ENCODE measurements around the gene UGT1A7.

UGT1A7 gene

GRCh38 chr2:233674314-233674713 is 7.4 kb upstream of the UGT1A7 start:
- no peak overlapping the region for H3K9ac ChIP-seq (ENCODE audit: low read length)
- H2AFZ ChIP-seq (ENCODE audit: low read depth, low read length, severe bottlenecking) = no peak overlapping the region
- no peaks in the 10 kb centered on the region for H4K20me1 ChIP-seq (ENCODE audit: low read depth, low read length)
- H3F3A ChIP-seq (ENCODE audit: insufficient read depth) = no peaks in the 10 kb centered on the region
- no peak overlapping the region for H3K4me3 ChIP-seq (ENCODE audit: insufficient read depth, low read length, poor library complexity, severe bottlenecking)
- no peaks in the 10 kb centered on the region for H3K9me3 ChIP-seq (ENCODE audit: insufficient read depth, low read length)
- H3K27me3 ChIP-seq (ENCODE audit: low read length) = no peaks in the 10 kb centered on the region
- H3K4me2 ChIP-seq (ENCODE audit: low read depth, low read length, poor library complexity, severe bottlenecking) = no peak overlapping the region
- no peaks in the 10 kb centered on the region for H3K79me2 ChIP-seq (ENCODE audit: insufficient read depth, low read length)
- H3K27ac ChIP-seq (ENCODE audit: low read depth, low read length) = no peak overlapping the region
- TF ChIP-seq CTCF (IDR thresholded peaks at IDR 0.05; ENCODE audit: insufficient read depth, low read length, poor library complexity, severe bottlenecking) (no peak), EZH2phosphoT487 (conservative IDR thresholded peaks at IDR 0.05; ENCODE audit: low read length) (no peak)
- no peaks in the 10 kb centered on the region for H3K36me3 ChIP-seq (ENCODE audit: low read length)
- H3K9me2 ChIP-seq (replicated peaks; ENCODE audit: insufficient read depth, low read length) = no peaks in the 10 kb centered on the region

- Histone ChIP-seq H3K27me3 (ENCODE audit: low read length) (no peaks in the 10 kb centered on the region), H3K27ac (ENCODE audit: low read depth, low read length) (no peak overlapping the region), H3F3A (ENCODE audit: insufficient read depth) (no peaks in the 10 kb centered on the region), H3K4me3 (ENCODE audit: insufficient read depth, low read length, poor library complexity, severe bottlenecking) (no peak overlapping the region), H3K36me3 (ENCODE audit: low read length) (no peaks in the 10 kb centered on the region), H3K9me3 (ENCODE audit: insufficient read depth, low read length) (no peaks in the 10 kb centered on the region), H3K9ac (ENCODE audit: low read length) (no peak overlapping the region), H3K9me2 (replicated peaks; ENCODE audit: insufficient read depth, low read length) (no peaks in the 10 kb centered on the region), H3K79me2 (ENCODE audit: insufficient read depth, low read length) (no peaks in the 10 kb centered on the region), H4K20me1 (ENCODE audit: low read depth, low read length) (no peaks in the 10 kb centered on the region), H2AFZ (ENCODE audit: low read depth, low read length, severe bottlenecking) (no peak overlapping the region), H3K4me2 (ENCODE audit: low read depth, low read length, poor library complexity, severe bottlenecking) (no peak overlapping the region)
- TF ChIP-seq CTCF (IDR thresholded peaks at IDR 0.05; ENCODE audit: insufficient read depth, low read length, poor library complexity, severe bottlenecking) = no peak
- no peak for TF ChIP-seq EZH2phosphoT487 (conservative IDR thresholded peaks at IDR 0.05; ENCODE audit: low read length)
Measured at GRCh38 chr2:233674995-233675394, 6.7 kb upstream of the UGT1A7 start.

GRCh38 chr2:233676046-233676445 is 5.7 kb upstream of the UGT1A7 start:
- no peak overlapping the region for H3K9ac ChIP-seq (ENCODE audit: low read length)
- no peak overlapping the region for H2AFZ ChIP-seq (ENCODE audit: low read depth, low read length, severe bottlenecking)
- H3K9me2 ChIP-seq (replicated peaks; ENCODE audit: insufficient read depth, low read length) = no peaks in the 10 kb centered on the region
- H3K27ac ChIP-seq (ENCODE audit: low read depth, low read length) = no peak overlapping the region
- H3K9me3 ChIP-seq (ENCODE audit: insufficient read depth, low read length) = no peaks in the 10 kb centered on the region
- H3F3A ChIP-seq (ENCODE audit: insufficient read depth) = no peaks in the 10 kb centered on the region
- no peaks in the 10 kb centered on the region for H3K27me3 ChIP-seq (ENCODE audit: low read length)
- H3K36me3 ChIP-seq (ENCODE audit: low read length) = no peaks in the 10 kb centered on the region
- TF ChIP-seq EZH2phosphoT487 (conservative IDR thresholded peaks at IDR 0.05; ENCODE audit: low read length) (no peak), CTCF (IDR thresholded peaks at IDR 0.05; ENCODE audit: insufficient read depth, low read length, poor library complexity, severe bottlenecking) (no peak)
- no peaks in the 10 kb centered on the region for H4K20me1 ChIP-seq (ENCODE audit: low read depth, low read length)
- no peaks in the 10 kb centered on the region for H3K79me2 ChIP-seq (ENCODE audit: insufficient read depth, low read length)
- no peak overlapping the region for H3K4me3 ChIP-seq (ENCODE audit: insufficient read depth, low read length, poor library complexity, severe bottlenecking)
- no peak overlapping the region for H3K4me2 ChIP-seq (ENCODE audit: low read depth, low read length, poor library complexity, severe bottlenecking)
